Breast epithelium (tissue), 3 donors: ENCODE measurements around the gene KITLG.

Experiments
- POLR2A ChIP-seq: fragments of 450-650 bp; IDR thresholded peaks from one replicate; pipeline ENCODE4 v1.6.1; 2016; ENCODE audit warnings: antibody characterized with exemption, mild to moderate bottlenecking, moderate library complexity
- POLR2AphosphoS5 ChIP-seq, 3 donors: sonication (generic); formaldehyde crosslinking; IDR thresholded peaks; one replicate each; pipeline ENCODE4 v1.6.1; 2017; ENCODE audit warnings: antibody characterized with exemption in 3 of 3
- TF ChIP-seq, protein P1 (sequence below), 3 donors: fragments of 450-650 bp; IDR thresholded peaks; one replicate each; pipeline ENCODE4 v1.5.1; 2016 to 2017; ENCODE audit warnings: antibody characterized with exemption in 3 of 3, mild to moderate bottlenecking in 3 of 3, moderate library complexity in 3 of 3

DNA sequence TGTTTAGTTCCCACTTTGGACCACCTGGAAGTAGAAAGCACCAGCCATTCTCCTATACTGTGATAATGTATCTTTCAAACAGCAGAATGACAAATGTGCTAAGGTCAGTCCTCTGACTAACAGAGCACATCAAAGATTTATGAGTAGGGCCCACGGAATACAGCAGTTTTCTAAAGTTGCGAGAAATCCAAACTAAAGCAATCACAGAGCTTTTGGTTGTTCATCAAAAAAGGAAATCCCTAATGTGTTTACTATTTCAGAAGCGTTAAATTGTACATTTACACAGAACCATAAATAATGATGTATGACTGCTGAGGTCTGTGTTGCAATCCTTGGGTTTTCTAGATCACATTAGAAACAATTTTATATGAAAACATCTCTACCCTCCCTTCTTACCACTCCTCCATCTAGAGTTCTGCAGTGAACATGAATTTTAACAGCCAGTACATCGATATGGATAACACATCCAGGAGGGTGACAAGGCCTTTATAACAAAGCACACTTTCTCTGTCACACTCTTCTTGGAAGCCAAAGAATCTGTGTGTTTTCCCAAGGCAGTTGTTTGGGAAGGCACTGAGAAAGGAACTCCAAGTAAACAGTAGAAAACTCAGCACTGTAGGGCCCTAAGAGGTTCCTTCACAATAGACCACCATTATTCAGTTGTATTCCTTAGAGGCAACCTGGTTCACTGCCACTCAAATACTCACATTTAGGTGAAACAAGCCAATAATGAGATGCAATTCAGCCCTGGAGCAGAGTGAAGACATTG, 7.3 kb downstream of the KITLG start:
- TF ChIP-seq POLR2A (no peak), POLR2AphosphoS5 (IDR thresholded peaks at IDR 0.05) (no peak)
- TF ChIP-seq, protein P1, sequence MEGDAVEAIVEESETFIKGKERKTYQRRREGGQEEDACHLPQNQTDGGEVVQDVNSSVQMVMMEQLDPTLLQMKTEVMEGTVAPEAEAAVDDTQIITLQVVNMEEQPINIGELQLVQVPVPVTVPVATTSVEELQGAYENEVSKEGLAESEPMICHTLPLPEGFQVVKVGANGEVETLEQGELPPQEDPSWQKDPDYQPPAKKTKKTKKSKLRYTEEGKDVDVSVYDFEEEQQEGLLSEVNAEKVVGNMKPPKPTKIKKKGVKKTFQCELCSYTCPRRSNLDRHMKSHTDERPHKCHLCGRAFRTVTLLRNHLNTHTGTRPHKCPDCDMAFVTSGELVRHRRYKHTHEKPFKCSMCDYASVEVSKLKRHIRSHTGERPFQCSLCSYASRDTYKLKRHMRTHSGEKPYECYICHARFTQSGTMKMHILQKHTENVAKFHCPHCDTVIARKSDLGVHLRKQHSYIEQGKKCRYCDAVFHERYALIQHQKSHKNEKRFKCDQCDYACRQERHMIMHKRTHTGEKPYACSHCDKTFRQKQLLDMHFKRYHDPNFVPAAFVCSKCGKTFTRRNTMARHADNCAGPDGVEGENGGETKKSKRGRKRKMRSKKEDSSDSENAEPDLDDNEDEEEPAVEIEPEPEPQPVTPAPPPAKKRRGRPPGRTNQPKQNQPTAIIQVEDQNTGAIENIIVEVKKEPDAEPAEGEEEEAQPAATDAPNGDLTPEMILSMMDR (IDR thresholded peaks at IDR 0.05), result no peak
